Thoracic aorta (tissue), 2 donors: ENCODE results near the gene RNF223. TPM values are rescaled to one million over a fixed set of nuclear protein-coding genes. Genes with fewer than 3 reads are reported as not detected.
A peak's percentile ranks its signal among the peaks of the same experiment; 100 is the strongest.

ENCODE experiments used
- ATAC-seq: fragments of 150-250 bp; one replicate; pipeline ENCODE4 v1.8.0; 2017; ENCODE audit warnings: low read depth; ENCODE audit not compliant: insufficient number of reproducible peaks, low FRiP score
- DNase-seq: peaks from one replicate; pipeline ENCODE4 v3.0.0-alpha.2; 2020; ENCODE audit warnings: low spot score
- H3K27ac ChIP-seq, 2 donors: fragments of 200-600 bp; sonication (generic); 1 replicate in 1 of 2; 2 replicates in 1 of 2; pipeline ENCODE4 v1.5.1; 2016; ENCODE audit warnings: mild to moderate bottlenecking in 2 of 2, moderate library complexity in 2 of 2
- H3K27me3 ChIP-seq: fragments of 200-600 bp; sonication (generic); replicated peaks from 2 replicates; pipeline ENCODE4 v1.6.0; 2016; ENCODE audit warnings: mild to moderate bottlenecking; ENCODE audit not compliant: insufficient read depth
- H3K36me3 ChIP-seq: fragments of 200-600 bp; sonication (generic); one replicate; pipeline ENCODE4 v1.5.1; 2016
- H3K4me1 ChIP-seq, 2 donors: fragments of 200-600 bp; sonication (generic); 1 replicate in 1 of 2; 2 replicates in 1 of 2; pipeline versions ENCODE4 v1.5.1 to v1.6.0; 2016; ENCODE audit warnings: low read depth in 2 of 2, mild to moderate bottlenecking in 1 of 2; ENCODE audit not compliant: control insufficient read depth in 1 of 2
- H3K4me3 ChIP-seq: fragments of 200-600 bp; sonication (generic); 2 replicates; pipeline ENCODE4 v1.5.1; 2016; ENCODE audit warnings: mild to moderate bottlenecking
- H3K9me3 ChIP-seq: fragments of 200-600 bp; sonication (generic); 2 replicates; pipeline ENCODE4 v1.5.1; 2016
- CTCF ChIP-seq: fragments of 200-600 bp; sonication (generic); IDR thresholded peaks from one replicate; pipeline ENCODE4 v1.5.1; 2019; ENCODE audit warnings: antibody characterized with exemption
- total RNA-seq, 2 donors: library from RNA; depleted of rRNA; stranded (reverse); fragments of >200 nt; gene quantifications; one replicate each; pipeline versions ENCODE4 v1.1.0 to v1.2.3, GENCODE V29; 2016

RNF223 gene
- total RNA-seq, 2 donors from 2014 or later = 0.71 TPM; not detected in 1

GRCh38 chr1:1021010-1021919 lies 52.8 kb downstream of the RNF223 start:
- H3K27me3 ChIP-seq = no peaks in the 10 kb centered on the region
- ATAC-seq (no peak), DNase-seq (no peak)
- H3K36me3 ChIP-seq = no peaks in the 10 kb centered on the region
- no peaks in the 10 kb centered on the region for H3K9me3 ChIP-seq
- peak overlapping the region; percentile 86 for H3K4me3 ChIP-seq
- TF ChIP-seq CTCF = no peak
- no peak overlapping the region for H3K27ac ChIP-seq
- H3K4me1 ChIP-seq = peaks cover 8 to 17% of the 10 kb centered on the region in 2 donors

Other genes starting within 250 kb of the RNF223 start
- 10 to 100 TPM; 10.2 to 18.8 TPM for gene SAMD11, start 150.4 kb downstream of the RNF223 start, total RNA-seq
- gene NOC2L, start 115.0 kb downstream of the RNF223 start, total RNA-seq = 10 to 100 TPM; 33.8 to 47.2 TPM
- 10 to 100 TPM in 1 of 2 donors, 1 to 10 TPM in 1; 4.2 to 15.3 TPM for gene KLHL17, start 113.7 kb downstream of the RNF223 start, total RNA-seq
- gene PLEKHN1, start 107.8 kb downstream of the RNF223 start, total RNA-seq = under 1 TPM in 1 of 2 donors, not detected in 1; 0.27 TPM
- under 1 TPM; 0.54 to 0.99 TPM for gene PERM1, start 92.2 kb downstream of the RNF223 start, total RNA-seq
- 10 to 100 TPM; 50.1 to 98.8 TPM for gene HES4, start 74.2 kb downstream of the RNF223 start, total RNA-seq
- 100 to 1,000 TPM in 1 of 2 donors, 10 to 100 TPM in 1; 31.5 to 104 TPM for gene ISG15, start 60.8 kb downstream of the RNF223 start, total RNA-seq
- 10 to 100 TPM; 36.2 to 36.7 TPM for gene AGRN, start 54.2 kb downstream of the RNF223 start, total RNA-seq
- gene C1orf159, start 41.8 kb upstream of the RNF223 start, total RNA-seq = 10 to 100 TPM; 10.8 to 21.2 TPM
- not detected for gene TTLL10, start 99.6 kb upstream of the RNF223 start, total RNA-seq
- 1 to 10 TPM in 1 of 2 donors, not detected in 1; 1.3 TPM for gene TNFRSF18, start 132.3 kb upstream of the RNF223 start, total RNA-seq
- gene TNFRSF4, start 139.8 kb upstream of the RNF223 start, total RNA-seq = 1 to 10 TPM in 1 of 2 donors, not detected in 1; 1.8 TPM
- gene SDF4, start 157.7 kb upstream of the RNF223 start, total RNA-seq = 100 to 1,000 TPM; 157 to 230 TPM
- gene B3GALT6, start 157.9 kb upstream of the RNF223 start, total RNA-seq = 10 to 100 TPM; 15.5 to 25.3 TPM
- 10 to 100 TPM in 1 of 2 donors, 1 to 10 TPM in 1; 2.9 to 12.5 TPM for gene C1QTNF12, start 172.4 kb upstream of the RNF223 start, total RNA-seq
- gene UBE2J2, start 199.5 kb upstream of the RNF223 start, total RNA-seq = 10 to 100 TPM; 43.5 to 57.7 TPM
- gene SCNN1D, start 206.1 kb upstream of the RNF223 start, total RNA-seq = 10 to 100 TPM in 1 of 2 donors, 1 to 10 TPM in 1; 1.8 to 10.3 TPM
- gene ACAP3, start 233.6 kb upstream of the RNF223 start, total RNA-seq = 100 to 1,000 TPM in 1 of 2 donors, 10 to 100 TPM in 1; 41.6 to 121 TPM
- 10 to 100 TPM; 22.1 to 22.6 TPM for gene PUSL1, start 234.3 kb upstream of the RNF223 start, total RNA-seq